ENCODE data around the gene MYOF.

- TF ChIP-seq POLR2AphosphoS5 (IDR thresholded peaks at IDR 0.05; ENCODE audit: low read depth, low read length): no peak
- TF ChIP-seq TEAD4 (IDR thresholded peaks at IDR 0.05; ENCODE audit: low read depth, low read length): no peak
- TF ChIP-seq CHD2 (IDR thresholded peaks at IDR 0.05; ENCODE audit: low read length): no peak
- TF ChIP-seq CTCF (IDR thresholded peaks at IDR 0.05; ENCODE audit: control extremely low read depth in 1 of 3, insufficient read depth in 1 of 3, low read depth in 1 of 3, low read length in 3 of 3): no peak
- TF ChIP-seq CREB1 (IDR thresholded peaks at IDR 0.05): no peak
- TF ChIP-seq SIX5 (IDR thresholded peaks at IDR 0.05; ENCODE audit: low read depth, low read length): no peak
- no peak for TF ChIP-seq RAD21 (IDR thresholded peaks at IDR 0.05 in 1 of 2, conservative IDR thresholded peaks at IDR 0.05 in 1 of 2; ENCODE audit: low read depth in 2 of 2, low read length in 2 of 2)
- no peak for TF ChIP-seq EZH2 (IDR thresholded peaks at IDR 0.05; ENCODE audit: low read depth, low read length, severe bottlenecking)
- TF ChIP-seq MAX (IDR thresholded peaks at IDR 0.05): no peak
- no peak for TF ChIP-seq POLR2A (IDR thresholded peaks at IDR 0.05; ENCODE audit: control extremely low read depth in 1 of 2, low read depth in 2 of 2, low read length in 2 of 2)
- no peak for TF ChIP-seq YY1 (IDR thresholded peaks at IDR 0.05; ENCODE audit: low read depth, low read length)
- TF ChIP-seq KDM1A (IDR thresholded peaks at IDR 0.05; ENCODE audit: borderline replicate concordance, low read length): no peak
These were observed 25.7 kb downstream of the MYOF start for GRCh38 chr10:93456480-93456879.
